ENCODE data around the gene SHROOM3.

- TF ChIP-seq ZNF70 (CRISPR knock-in tag; IDR thresholded peaks at IDR 0.05) (no peak), CSDC2 (CRISPR knock-in tag; IDR thresholded peaks at IDR 0.05) (no peak), CREB5 (CRISPR knock-in tag; IDR thresholded peaks at IDR 0.05; ENCODE audit: low read depth) (no peak), ISL1 (CRISPR knock-in tag; IDR thresholded peaks at IDR 0.05) (no peak), POU6F1 (CRISPR knock-in tag; IDR thresholded peaks at IDR 0.05; ENCODE audit: borderline replicate concordance, low read depth) (no peak), ZNF565 (CRISPR knock-in tag; conservative IDR thresholded peaks at IDR 0.05; ENCODE audit: low read depth) (no peak), ARNTL (CRISPR knock-in tag; IDR thresholded peaks at IDR 0.05; ENCODE audit: borderline replicate concordance, low read depth) (no peak), SNAI2 (CRISPR knock-in tag; IDR thresholded peaks at IDR 0.05) (no peak), ZFP3 (CRISPR knock-in tag; IDR thresholded peaks at IDR 0.05) (no peak), TCF4 (CRISPR knock-in tag; IDR thresholded peaks at IDR 0.05; ENCODE audit: borderline replicate concordance) (no peak), PATZ1 (CRISPR knock-in tag; IDR thresholded peaks at IDR 0.05; ENCODE audit: borderline replicate concordance) (no peak), ZFP30 (CRISPR knock-in tag; IDR thresholded peaks at IDR 0.05) (no peak), CSRNP3 (CRISPR knock-in tag; IDR thresholded peaks at IDR 0.05) (no peak), BACH2 (CRISPR knock-in tag; IDR thresholded peaks at IDR 0.05; ENCODE audit: borderline replicate concordance) (no peak)
Observed at GRCh38 chr4:76588274-76588673, 153.2 kb downstream of the SHROOM3 start.
